Middle frontal gyrus (tissue), 1 donor: ENCODE measurements around the gene GSK3A.

Source experiments
- DNase-seq: peaks from one replicate; pipeline ENCODE4 v3.0.0-alpha.2; 2015; ENCODE audit warnings: low spot score; ENCODE audit errors: extremely low spot score

The GSK3A gene

DNA sequence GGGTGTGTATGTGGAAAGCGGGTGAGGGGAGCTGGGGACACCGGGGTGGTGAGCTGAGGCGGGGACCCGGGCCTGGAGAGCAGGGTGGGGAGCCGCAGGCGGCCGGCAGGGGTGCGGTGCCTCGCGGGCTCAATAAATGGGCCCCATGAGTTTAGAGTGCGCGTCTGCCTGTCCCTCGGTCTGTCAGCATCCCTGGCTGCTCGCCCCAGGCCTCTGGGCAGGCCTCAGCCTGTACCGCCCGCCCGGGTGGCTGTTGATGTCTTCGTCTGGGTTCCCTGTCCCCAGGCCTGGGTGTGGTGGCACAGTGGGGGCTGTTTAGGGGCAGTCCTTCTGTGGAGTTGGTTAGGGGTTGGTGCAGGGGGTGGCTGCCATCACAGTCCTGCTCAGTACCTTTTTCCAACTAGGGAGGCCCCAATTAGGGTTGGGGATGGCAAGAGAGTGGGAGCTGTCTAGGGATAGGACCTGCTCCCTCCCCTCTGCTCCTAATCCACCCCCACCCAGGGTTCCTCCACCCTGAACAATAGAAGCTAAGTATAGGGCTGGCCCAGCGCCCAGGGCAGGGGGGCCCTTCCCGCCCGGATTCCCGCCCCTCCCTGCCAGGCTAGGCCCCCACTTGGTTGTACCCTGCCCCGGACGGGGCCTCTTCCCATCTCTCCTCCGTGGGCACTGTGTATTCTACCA lies 38.9 kb upstream of the GSK3A start:
- DNase-seq: no peak

DNA sequence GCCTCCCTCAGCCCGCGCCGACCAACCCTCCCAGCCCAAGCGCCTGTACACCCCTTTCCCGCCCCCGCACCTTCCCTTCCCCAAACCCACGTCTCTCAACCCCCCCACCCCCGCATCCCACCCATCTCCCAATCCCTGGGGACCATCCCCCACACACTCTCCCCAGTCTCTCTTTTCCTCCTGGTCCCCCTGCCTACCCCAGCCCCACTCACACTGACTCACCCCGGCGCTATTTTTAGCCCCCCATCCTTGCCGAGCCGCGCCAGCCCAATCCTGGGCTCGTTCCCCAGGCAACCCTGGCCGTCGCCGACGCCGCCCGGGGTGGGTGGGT lies 38.4 kb upstream of the GSK3A start:
- DNase-seq: no peak

DNA sequence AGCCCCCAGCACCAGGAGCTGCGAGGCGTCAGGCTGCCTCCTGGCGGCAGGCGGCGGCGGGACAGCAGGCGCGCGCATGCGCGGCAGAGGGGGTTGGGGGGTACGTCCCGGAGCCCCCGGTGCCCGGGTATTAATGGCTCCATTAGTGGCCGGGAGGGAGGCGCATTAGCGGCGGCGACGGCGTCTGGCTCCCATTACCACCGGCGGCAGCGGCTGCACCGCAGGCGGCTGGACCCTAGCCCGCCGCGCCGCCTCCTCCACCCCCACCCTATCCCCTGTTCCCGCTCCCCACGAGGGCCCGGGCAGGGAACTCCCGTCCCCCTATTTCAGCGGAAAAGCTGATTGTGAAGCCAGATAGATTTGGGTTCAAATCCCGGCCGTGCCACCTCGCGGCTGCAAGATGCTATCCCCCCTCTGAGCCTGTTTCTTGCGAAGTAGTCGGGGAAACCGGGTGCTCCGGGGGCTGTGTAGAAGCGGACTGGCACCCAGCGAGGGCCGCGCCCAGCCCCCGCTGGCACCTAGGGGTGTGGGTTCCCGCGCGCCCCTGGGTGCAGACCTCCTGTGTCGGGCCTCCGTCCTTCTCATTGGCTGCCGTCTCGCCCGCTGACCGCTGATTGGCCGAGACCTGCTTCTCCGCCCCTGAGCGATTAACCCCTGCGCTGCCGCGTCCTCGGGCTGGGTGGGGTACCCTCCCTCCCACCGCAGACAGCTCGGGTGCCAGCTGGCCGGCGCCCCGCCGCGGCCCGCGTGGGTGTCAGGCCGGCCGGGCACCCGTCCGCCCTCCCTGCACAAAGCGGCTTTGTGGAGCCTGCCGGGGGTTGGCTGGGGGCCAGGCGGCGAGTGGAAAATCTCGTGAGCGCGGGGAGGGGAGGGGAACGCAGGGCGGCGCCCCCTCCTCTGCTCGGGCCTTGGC lies 37.8 kb upstream of the GSK3A start:
- DNase-seq: peak; percentile 91

DNA sequence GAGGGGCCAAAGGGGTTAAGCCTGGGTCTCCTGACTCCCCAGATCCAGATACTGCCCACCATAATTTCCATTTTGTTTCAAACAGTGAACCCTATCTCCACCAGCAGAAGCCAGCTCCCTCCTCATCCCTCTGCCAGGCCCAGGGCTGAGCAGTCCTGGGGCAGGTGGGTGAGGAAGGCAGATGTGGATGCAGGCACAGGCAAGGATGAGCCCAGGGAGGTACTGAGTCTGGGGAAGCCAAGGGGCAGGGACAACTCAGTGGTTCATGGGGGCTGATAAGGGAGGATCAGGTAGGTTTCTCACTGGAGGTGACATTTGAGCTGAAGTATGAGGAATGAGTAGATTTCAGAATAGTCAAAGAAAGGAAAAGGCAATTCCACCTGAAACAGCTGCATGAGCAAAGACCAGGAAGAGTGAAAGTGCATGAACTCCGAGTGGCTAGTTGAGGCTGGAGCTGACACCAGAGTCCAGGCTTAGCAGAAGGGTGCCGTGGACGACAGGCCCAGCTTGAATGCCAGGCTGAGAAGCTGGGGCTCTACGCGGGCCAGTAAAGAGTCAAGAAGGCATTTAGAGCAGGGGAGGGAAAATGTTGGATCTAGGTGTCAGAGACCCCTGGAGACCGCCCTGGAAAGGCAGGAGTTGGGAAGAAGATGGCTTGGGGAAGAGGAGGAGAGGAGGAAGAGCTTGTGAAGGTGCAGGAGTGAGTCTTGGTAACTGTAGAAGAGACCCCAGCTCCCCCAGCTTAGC lies 36.9 kb upstream of the GSK3A start:
- DNase-seq: no peak

DNA sequence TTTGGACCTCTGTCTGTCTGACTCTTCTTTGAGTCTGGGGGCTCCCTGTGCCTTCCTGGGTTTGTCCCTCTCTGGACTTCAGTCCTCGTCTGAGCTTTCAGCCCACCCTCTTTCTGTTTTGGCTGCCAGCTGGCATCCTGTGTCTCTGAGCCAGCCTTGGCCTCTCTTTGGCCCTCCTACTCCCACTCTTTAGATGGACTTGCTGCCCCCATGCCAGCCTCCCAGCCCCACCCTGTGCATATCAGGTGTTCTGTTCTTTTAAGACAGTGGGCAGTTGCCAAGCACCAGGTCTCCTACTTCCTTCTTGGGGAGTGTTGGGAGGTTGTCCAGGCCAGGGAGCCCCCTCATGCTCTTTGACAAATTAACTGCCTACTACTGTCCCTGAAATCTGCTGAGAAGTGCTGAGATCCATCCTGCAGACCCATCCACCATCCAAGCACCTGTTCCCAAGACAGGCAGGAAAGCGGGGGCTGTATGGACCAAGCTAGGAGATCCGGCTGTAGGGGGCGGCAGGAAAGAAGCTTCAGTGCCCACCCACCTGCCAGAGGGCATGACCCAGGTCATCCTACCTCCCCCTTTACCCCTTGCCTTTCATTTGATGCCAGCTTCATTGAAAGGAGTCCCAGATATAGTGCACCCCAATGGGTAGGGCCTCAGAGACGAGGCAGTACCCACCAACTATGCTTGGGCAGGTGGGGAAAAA lies 36.2 kb upstream of the GSK3A start:
- no peak for DNase-seq

DNA sequence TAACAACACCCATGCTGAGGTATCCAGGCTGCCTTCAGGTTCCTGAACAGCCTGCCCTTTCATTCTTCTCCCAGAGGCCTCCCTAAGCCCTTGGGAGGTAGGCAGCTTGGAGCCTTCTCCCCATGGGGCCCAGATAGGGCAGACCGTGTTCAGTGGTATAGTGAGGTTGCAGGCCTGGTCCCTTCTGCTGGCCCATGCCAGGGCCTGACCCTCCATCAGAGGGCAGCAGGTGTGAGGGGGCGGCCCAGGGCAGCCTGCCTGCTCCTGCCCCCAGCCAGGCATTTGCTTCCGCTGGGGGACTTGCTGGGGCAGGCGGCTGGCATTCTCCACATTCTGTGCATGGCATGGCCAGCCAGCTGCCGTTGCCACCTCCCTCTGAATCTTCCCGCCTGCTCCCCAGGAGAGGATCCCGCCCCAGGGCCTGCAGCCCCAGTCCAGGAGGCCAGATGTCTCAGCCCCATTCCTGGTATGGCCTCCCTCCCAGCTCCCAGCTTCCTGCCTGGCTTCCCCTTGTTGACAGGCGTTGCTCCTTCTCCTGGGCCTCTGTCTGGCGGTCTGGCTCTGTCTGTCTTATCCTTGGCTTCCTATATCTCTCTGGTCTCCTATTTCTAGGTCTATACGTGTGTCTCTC lies 35.5 kb upstream of the GSK3A start:
- no peak for DNase-seq

DNA sequence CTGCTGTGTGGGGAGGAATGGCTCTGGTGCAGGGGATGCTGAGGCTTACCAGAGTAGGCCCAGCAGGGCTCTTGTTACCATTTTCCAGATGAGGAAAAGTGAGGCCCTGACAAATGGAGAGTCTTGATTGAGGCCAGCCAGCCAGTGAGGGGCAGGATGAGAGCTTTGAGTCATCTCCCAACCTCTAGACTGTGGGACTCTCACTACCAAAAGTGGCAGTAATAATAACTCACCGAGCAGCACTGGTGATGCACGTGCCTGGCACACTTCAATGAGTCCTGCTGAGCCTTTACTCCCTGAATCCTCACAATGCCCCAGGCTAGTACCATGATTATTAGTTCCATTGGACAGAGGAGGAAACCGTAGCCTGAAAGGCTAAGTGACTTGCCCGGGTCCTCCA lies 34.4 kb upstream of the GSK3A start:
- DNase-seq: no peak

DNA sequence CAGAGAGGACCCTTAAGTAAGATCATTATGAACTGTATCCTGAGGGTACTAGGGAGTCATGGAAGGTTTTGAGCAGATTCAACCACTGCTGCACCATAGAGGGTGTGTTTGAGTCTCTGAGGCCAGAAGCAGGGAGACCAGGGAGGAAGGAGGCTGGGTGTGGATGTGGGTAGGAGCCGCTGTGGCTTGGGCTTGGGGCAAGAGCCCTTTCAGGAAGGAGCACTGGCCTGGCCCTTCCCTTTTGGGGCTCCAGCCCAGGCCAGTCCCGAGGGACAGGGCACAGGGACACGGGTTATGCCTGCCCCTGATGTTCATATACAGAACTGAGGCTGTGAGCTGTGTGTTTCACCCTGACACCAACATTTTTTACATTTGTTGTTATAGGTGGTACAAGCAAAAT lies 33.9 kb upstream of the GSK3A start:
- DNase-seq: no peak

DNA sequence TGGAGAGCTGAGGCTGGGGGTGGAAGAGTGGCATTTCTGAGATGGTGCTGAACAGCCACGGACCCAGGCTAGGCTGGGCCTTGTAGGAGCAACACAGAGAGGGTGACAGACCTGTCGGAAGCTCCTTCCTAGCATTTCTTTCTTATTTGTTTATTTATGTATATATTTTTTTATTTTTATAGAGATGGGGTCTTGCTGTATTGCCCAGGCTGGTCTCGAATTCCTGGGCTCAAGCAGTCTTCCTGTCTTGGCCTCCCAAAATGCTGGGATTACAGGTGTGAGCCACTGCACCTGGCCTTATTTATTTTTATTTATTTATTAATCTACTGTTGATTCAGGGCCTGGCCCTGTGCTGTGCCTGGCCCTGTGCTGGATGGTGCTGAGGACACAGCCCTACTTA lies 33.1 kb upstream of the GSK3A start:
- no peak for DNase-seq

DNA sequence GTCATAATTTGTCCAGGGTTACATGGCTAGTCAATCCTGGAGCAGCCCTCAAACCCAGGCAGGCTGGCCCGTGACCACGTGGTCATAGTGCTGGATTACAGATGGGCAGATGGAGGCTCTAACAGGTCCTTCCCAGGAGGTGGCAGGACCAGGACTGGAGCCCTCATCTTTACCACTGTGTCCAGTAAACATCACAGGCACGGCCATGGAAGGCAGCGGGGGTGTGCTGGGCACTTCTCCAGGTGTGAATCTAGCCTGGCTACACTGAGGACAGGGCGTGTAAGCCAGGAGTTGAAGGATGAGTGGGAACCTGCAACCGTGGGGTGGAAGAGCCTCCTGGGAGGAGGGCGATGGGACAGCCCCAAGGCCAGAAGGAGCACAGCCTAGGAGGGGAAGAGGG lies 32.7 kb upstream of the GSK3A start:
- DNase-seq: no peak

DNA sequence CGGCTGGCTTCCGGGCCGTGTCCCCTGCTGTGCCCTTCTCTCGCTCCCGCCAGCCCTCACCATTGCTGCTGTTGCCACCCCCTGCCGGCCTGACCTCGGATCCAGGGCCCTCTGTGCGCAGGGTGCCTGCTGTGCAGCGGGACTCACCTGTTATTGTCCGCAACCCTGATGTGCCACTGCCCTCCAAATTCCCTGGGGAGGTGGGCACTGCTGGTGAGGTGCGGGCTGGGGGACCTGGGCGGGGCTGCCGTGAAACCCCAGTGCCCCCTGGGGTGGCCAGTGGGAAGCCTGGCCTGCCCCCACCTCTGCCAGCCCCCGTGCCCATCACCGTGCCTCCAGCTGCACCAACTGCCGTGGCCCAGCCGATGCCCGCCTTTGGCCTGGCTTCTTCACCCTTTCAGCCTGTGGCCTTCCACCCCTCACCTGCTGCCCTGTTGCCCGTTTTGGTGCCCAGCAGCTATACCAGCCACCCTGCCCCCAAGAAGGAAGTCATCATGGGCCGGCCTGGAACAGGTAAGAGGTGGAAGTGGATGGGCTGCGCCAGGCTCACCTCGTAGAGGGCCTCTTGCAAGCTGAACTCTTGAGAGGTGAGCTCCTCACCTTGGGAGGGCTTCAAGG lies 31.8 kb upstream of the GSK3A start:
- no peak for DNase-seq

DNA sequence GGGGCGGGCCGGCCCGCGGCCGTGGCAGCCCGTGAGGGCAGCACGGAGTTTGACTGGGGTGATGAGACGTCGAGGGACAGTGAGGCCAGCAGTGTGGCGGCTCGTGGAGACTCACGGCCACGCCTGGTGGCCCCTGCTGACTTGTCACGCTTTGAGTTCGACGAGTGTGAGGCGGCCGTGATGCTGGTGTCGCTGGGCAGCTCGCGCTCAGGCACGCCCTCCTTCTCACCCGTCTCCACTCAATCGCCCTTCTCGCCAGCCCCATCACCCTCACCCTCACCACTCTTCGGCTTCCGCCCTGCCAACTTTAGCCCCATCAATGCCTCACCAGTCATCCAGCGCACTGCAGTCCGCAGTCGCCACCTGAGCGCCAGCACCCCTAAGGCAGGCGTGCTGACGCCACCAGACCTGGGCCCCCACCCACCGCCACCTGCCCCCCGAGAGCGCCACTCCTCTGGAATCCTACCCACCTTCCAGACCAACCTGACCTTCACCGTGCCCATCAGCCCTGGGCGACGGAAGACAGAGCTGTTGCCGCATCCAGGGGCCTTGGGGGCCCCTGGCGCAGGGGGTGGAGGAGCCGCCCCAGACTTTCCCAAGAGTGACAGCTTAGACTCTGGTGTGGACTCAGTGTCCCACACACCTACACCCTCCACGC lies 31.1 kb upstream of the GSK3A start:
- DNase-seq: no peak

DNA sequence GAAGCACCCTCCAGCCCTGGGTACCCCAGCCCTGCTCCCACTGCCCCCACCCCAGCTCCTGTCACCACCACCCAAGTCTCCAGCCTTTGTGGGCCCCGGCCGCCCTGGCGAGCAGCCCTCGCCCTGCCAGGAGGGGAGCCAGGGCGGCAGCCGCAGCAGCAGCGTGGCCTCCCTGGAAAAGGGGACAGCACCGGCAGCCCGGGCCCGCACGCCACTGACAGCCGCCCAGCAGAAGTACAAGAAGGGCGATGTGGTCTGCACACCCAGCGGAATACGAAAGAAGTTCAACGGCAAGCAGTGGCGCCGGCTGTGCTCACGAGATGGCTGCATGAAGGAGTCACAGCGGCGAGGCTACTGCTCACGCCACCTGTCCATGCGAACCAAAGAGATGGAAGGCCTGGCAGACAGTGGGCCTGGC lies 30.6 kb upstream of the GSK3A start:
- no peak for DNase-seq

DNA sequence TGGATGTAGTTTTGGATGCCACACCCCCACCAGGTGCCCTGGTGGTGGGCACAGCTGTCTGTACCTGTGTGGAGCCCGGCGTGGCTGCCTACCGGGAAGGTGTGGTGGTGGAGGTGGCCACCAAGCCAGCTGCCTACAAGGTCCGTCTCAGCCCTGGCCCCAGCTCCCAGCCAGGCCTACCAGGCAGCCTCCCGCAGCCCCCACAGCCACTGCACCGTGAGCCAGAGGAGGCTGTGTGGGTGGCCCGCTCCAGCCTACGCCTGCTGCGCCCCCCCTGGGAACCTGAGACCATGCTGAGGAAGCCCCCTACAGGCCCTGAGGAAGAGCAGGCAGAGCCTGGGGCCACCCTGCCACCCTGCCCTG lies 30.1 kb upstream of the GSK3A start:
- DNase-seq: no peak

DNA sequence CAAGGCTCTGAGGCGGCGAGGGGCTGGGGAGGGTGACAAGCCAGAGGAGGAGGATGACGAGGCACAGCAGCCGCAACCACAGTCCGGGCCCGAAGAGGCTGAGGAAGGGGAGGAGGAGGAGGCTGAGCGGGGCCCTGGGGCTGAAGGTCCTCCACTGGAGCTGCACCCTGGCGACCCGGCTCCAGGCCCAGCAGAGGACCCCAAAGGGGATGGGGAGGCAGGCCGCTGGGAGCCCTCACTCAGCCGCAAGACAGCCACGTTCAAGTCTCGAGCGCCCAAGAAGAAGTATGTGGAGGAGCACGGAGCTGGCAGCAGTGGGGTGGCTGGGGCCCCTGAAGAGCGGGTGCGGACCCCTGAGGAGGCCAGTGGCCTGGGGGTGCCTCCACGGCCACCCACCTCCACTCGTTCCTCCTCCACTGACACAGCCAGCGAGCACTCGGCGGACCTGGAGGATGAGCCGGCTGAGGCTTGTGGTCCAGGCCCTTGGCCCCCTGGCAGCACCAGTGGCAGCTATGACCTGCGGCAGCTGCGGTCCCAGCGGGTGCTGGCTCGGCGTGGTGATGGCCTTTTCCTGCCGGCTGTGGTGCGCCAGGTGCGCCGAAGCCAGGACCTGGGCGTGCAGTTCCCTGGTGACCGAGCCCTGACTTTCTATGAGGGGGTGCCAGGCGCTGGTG lies 29.6 kb upstream of the GSK3A start:
- DNase-seq: no peak

DNA sequence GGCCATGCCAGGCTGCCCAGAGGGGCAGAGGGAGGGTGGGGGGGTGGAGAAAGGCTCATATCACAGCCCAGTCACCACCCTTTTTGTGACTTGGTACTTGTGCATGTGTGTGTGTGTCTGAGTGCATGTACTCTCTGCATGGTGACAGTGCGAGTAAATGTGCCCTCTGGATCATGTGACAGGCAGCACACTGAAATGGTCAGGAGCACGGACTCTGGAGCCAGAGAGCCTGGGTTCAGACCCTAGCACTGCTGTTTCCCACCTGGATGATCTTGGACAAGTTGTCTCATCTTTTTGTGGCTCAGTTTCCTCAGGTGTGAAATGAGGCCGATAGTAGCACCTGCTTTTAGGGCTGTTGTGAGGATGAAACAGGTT lies 28.6 kb upstream of the GSK3A start:
- no peak for DNase-seq

DNA sequence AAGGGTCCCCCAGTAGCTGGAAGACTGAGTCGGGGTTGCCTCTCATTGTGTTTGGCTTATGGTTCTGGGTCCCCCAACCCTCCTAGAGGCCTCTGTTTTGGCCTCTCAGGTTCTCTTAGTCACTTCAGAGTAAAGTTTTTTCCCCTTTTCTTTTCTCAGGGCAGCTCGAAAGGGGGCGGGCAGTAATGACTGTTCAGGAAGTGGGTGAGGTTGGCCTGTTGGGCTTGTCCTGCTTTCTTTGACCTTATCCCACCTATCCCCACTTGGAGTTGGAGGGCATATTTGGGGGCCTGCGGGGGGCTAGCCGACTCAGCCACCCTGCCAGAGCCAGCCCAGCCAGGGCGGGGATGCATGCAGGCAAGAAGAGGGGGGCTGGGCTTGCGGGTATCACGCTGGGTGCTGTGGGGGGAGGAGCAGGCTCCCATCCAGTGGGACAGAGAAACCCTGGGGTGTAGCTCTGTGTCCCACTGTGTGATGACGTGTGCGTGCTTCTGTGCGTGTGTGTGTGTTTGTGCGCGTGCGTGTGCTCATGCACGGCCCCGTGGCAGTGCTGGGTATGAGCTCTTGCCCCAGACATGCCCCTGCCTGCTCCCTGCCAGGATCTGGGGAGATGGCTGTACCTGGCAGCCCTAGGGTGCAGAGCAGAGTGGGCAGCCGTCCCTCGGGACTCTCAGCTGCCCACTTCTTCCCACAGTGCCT lies 28.1 kb upstream of the GSK3A start:
- DNase-seq: no peak

DNA sequence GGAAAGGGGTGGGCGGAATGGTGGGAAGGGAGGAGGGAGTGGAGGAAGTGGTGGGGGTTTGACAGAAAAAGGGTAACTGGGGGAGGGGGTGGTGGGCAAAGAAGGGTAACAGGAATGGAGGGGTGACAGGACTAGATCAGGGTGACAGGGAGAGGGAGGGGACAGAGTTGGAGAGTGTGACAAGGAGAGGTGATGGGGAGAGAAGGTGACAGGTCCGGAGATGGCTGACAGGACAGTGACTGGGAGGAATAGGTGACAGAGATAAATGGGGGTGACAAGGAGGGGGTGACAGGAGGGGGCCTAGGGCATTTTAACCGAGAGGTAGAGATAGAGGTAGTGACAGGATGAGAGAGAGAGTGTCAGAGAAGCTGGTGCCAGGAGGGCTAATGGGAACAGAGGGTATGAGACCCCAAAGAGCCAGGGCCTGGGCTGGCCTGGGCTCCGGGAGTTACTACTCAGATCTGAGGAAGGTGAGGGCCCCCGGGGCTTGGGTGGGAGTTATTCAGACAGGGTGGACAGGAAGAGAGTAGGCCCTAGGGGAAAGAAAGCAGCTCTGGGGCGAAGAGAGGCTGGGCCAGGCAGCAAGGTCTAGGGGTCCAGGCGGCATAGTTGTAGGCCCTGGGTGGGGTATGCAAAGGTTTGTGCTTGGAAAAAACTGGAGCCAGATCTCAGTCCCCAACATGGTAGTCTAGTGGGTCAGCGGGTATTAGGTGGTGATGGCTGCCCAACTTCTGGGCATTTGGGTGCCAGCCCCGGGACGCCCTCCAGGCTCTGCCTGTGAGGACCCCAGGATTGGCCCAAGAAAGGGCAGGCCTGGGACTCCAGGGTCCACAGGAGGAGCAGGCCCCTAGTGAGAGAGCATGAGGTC lies 27.3 kb upstream of the GSK3A start:
- DNase-seq: no peak
